Peyer's patch (tissue), 4 donors: Measurements from ENCODE around the gene AMDHD2. TPM values are rescaled to one million over a fixed set of nuclear protein-coding genes. Genes with fewer than 3 reads are reported as not detected.

Experiments used
- DNase-seq, 3 donors: peaks; one replicate each; pipeline ENCODE4 v3.0.0-alpha.2; 2017 to 2019
- H3K27ac ChIP-seq, 4 donors: fragments of 200-600 bp; sonication (generic); one replicate each; pipeline ENCODE4 v1.5.1; 2016 to 2019
- H3K27me3 ChIP-seq, 2 donors: fragments of 200-600 bp; sonication (generic); one replicate each; pipeline ENCODE4 v1.5.1; 2019
- H3K36me3 ChIP-seq, 3 donors: fragments of 200-600 bp; sonication (generic); one replicate each; pipeline ENCODE4 v1.5.1; 2016 to 2019
- H3K4me1 ChIP-seq, 4 donors: fragments of 200-600 bp; sonication (generic); one replicate each; pipeline ENCODE4 v1.5.1; 2016 to 2019
- H3K4me3 ChIP-seq, 4 donors: fragments of 200-600 bp; sonication (generic); 1 replicate in 3 of 4; 2 replicates in 1 of 4; pipeline ENCODE4 v1.5.1; 2016 to 2019; ENCODE audit warnings: mild to moderate bottlenecking in 1 of 4
- H3K9me3 ChIP-seq, 4 donors: fragments of 200-600 bp; sonication (generic); one replicate each; pipeline ENCODE4 v1.5.1; 2016 to 2019; ENCODE audit warnings: mild to moderate bottlenecking in 1 of 4
- CTCF ChIP-seq, 6 experiments: fragments of 450-650 bp in 4 of 6; fragments of 200-600 bp in 2 of 6; sonication (generic) in 1 of 6; IDR thresholded peaks; one replicate each; pipeline ENCODE4 v1.5.1; 2017 to 2019; ENCODE audit warnings: antibody characterized with exemption in 6 of 6, mild to moderate bottlenecking in 3 of 6, moderate library complexity in 1 of 6
- POLR2A ChIP-seq, 2 donors: fragments of 450-650 bp; IDR thresholded peaks; one replicate each; pipeline ENCODE4 v1.5.1; 2017; ENCODE audit warnings: antibody characterized with exemption in 2 of 2, mild to moderate bottlenecking in 2 of 2, moderate library complexity in 2 of 2
- total RNA-seq, 4 donors: library from RNA; depleted of rRNA; stranded (reverse); fragments of >200 nt; gene quantifications; one replicate each; pipeline ENCODE4 v1.1.0, GENCODE V29; 2016

Gene AMDHD2
- total RNA-seq, 4 donors from 2014 or later = 56.0 to 173 (median 83.8) TPM

GRCh38 chr16:2507052-2507659 is 13.0 kb upstream of the AMDHD2 start:
- Histone ChIP-seq H3K4me1 (peaks cover 0 to 21% (median 13%) of the 10 kb centered on the region in 4 donors), H3K27ac (peak overlapping the region; percentile 41 to 84 (median 66)), H3K4me3 (no peak overlapping the region), H3K9me3 (no peaks in the 10 kb centered on the region), H3K27me3 (no peaks in the 10 kb centered on the region), H3K36me3 (no peaks in the 10 kb centered on the region)
- TF ChIP-seq POLR2A (IDR thresholded peaks at IDR 0.05) (no peak), CTCF (IDR thresholded peaks at IDR 0.05) (peak in 4 of 6 experiments; percentile 7 to 54 (median 43))
- DNase-seq = peak in 2 of 3 donors; percentile 82 to 86

GRCh38 chr16:2507665-2508064 is 12.5 kb upstream of the AMDHD2 start:
- DNase-seq = peak in 2 of 3 donors; percentile 41 to 59
- H3K9me3 ChIP-seq = no peaks in the 10 kb centered on the region
- peak overlapping the region; percentile 41 to 84 (median 66) for H3K27ac ChIP-seq

GRCh38 chr16:2508722-2509400 is 11.3 kb upstream of the AMDHD2 start:
- no peak for TF ChIP-seq POLR2A (IDR thresholded peaks at IDR 0.05)
- TF ChIP-seq CTCF (IDR thresholded peaks at IDR 0.05) = no peak
- Histone ChIP-seq H3K36me3 (no peaks in the 10 kb centered on the region), H3K4me1 (peaks cover 0 to 26% (median 20%) of the 10 kb centered on the region in 4 donors), H3K27me3 (no peaks in the 10 kb centered on the region), H3K27ac (peak overlapping the region in 1 of 4 donors; percentile 65), H3K4me3 (no peak overlapping the region), H3K9me3 (no peaks in the 10 kb centered on the region)
- DNase-seq = no peak

More at GRCh38 chr16:2507665-2508064, 12.5 kb upstream of the AMDHD2 start:
- Histone ChIP-seq H3K36me3 (no peaks in the 10 kb centered on the region), H3K4me3 (no peak overlapping the region), H3K27me3 (no peaks in the 10 kb centered on the region), H3K4me1 (peaks cover 0 to 21% (median 13%) of the 10 kb centered on the region in 4 donors)
- no peak for TF ChIP-seq CTCF (IDR thresholded peaks at IDR 0.05)
- TF ChIP-seq POLR2A (IDR thresholded peaks at IDR 0.05) = no peak

GRCh38 chr16:2511128-2511800 is 8.9 kb upstream of the AMDHD2 start:
- Histone ChIP-seq H3K4me3 (no peak overlapping the region), H3K36me3 (no peaks in the 10 kb centered on the region), H3K27me3 (no peaks in the 10 kb centered on the region), H3K9me3 (no peaks in the 10 kb centered on the region), H3K4me1 (peaks cover 0 to 39% (median 35%) of the 10 kb centered on the region in 4 donors), H3K27ac (no peak overlapping the region)
- peak in 1 of 3 donors; percentile 74 for DNase-seq
- TF ChIP-seq POLR2A (IDR thresholded peaks at IDR 0.05) (no peak), CTCF (IDR thresholded peaks at IDR 0.05) (no peak)

- H3K27ac ChIP-seq = peak overlapping the region in 1 of 4 donors; percentile 100
- H3K27me3 ChIP-seq = no peaks in the 10 kb centered on the region
- DNase-seq = no peak
- H3K4me3 ChIP-seq = no peak overlapping the region
- no peak for TF ChIP-seq POLR2A (IDR thresholded peaks at IDR 0.05)
- TF ChIP-seq CTCF (IDR thresholded peaks at IDR 0.05) = no peak
- peaks cover 0 to 45% (median 43%) of the 10 kb centered on the region in 4 donors for H3K4me1 ChIP-seq
- no peaks in the 10 kb centered on the region for H3K36me3 ChIP-seq
- no peaks in the 10 kb centered on the region for H3K9me3 ChIP-seq
These were observed 8.0 kb upstream of the AMDHD2 start for GRCh38 chr16:2511996-2512734.
